Smooth muscle cell (in vitro differentiated cells): Measurements from ENCODE around the gene ADAM10. TPM values are rescaled to one million over a fixed set of nuclear protein-coding genes. Genes with fewer than 3 reads are reported as not detected.

Experiments
- DNase-seq: peaks from one replicate; lab custom pipeline; 2025; ENCODE audit not compliant: unreplicated experiment; lab: John Stamatoyannopoulos, UW
- H2AFZ ChIP-seq: fragments of 200-600 bp; sonication (generic); 2 replicates; pipeline ENCODE4 v1.6.0; 2016; ENCODE audit warnings: antibody characterized with exemption, low read depth, mild to moderate bottlenecking
- H3F3A ChIP-seq: fragments of 200-600 bp; sonication (generic); 2 replicates; pipeline ENCODE4 v1.6.0; 2017; ENCODE audit warnings: antibody characterized with exemption, low read depth
- H3K27ac ChIP-seq: fragments of 200-600 bp; sonication (generic); 2 replicates; pipeline ENCODE4 v1.5.1; 2016; ENCODE audit warnings: low read depth, mild to moderate bottlenecking
- H3K27me3 ChIP-seq: fragments of 200-600 bp; sonication (generic); 2 replicates; pipeline ENCODE4 v1.6.1; 2016; ENCODE audit warnings: low read depth, mild to moderate bottlenecking
- H3K36me3 ChIP-seq: fragments of 200-600 bp; sonication (generic); 2 replicates; pipeline ENCODE4 v1.5.1; 2016; ENCODE audit warnings: low read depth
- H3K4me1 ChIP-seq: fragments of 200-600 bp; sonication (generic); 2 replicates; pipeline ENCODE4 v1.5.1; 2016; ENCODE audit warnings: low read depth
- H3K4me2 ChIP-seq: fragments of 200-600 bp; sonication (generic); 2 replicates; pipeline ENCODE4 v1.6.0; 2016; ENCODE audit warnings: mild to moderate bottlenecking
- H3K4me3 ChIP-seq: fragments of 200-600 bp; sonication (generic); 2 replicates; pipeline ENCODE4 v1.5.1; 2016; ENCODE audit warnings: mild to moderate bottlenecking
- H3K79me2 ChIP-seq: fragments of 200-600 bp; sonication (generic); 2 replicates; pipeline ENCODE4 v1.6.0; 2016; ENCODE audit warnings: low read depth, mild to moderate bottlenecking
- H3K9ac ChIP-seq: fragments of 200-600 bp; sonication (generic); 2 replicates; pipeline ENCODE4 v1.6.0; 2016; ENCODE audit warnings: low read depth
- H3K9me3 ChIP-seq: fragments of 200-600 bp; sonication (generic); replicated peaks from 2 replicates; pipeline ENCODE4 v1.5.1; 2016; ENCODE audit warnings: low read depth
- H4K20me1 ChIP-seq: fragments of 200-600 bp; sonication (generic); 2 replicates; pipeline ENCODE4 v1.6.0; 2016; ENCODE audit warnings: low read depth
- WGBS: methylation state at CpG from one replicate; pipeline ENCODE4 v1.1.7; 2016; ENCODE audit warnings: low lambda C conversion rate; 5-methylcytosine and 5-hydroxymethylcytosine counted together
- polyA plus RNA-seq: library from polyadenylated mRNA; unstranded; fragments of >200 nt; fragmentation: Nextera tagmentation; extraction: Ambion mirVana; gene quantifications from 2 replicates; pipeline ENCODE4 v1.2.1, GENCODE V29; 2016
- total RNA-seq: library from RNA; depleted of rRNA; stranded (reverse); fragments of >200 nt; gene quantifications from 2 replicates; pipeline ENCODE4 v1.2.3, GENCODE V29; 2014
- TF ChIP-seq, protein P1 (sequence below): fragments of 200-600 bp; sonication (generic); IDR thresholded peaks from 2 replicates; pipeline ENCODE4 v1.5.1; 2017; ENCODE audit warnings: borderline replicate concordance, mild to moderate bottlenecking, antibody characterized with exemption; ENCODE audit not compliant: insufficient read depth, poor library complexity, severe bottlenecking

ADAM10 gene
- total and polyA plus RNA-seq, 2 experiments from 2014 or later: 168 to 200 TPM

DNA sequence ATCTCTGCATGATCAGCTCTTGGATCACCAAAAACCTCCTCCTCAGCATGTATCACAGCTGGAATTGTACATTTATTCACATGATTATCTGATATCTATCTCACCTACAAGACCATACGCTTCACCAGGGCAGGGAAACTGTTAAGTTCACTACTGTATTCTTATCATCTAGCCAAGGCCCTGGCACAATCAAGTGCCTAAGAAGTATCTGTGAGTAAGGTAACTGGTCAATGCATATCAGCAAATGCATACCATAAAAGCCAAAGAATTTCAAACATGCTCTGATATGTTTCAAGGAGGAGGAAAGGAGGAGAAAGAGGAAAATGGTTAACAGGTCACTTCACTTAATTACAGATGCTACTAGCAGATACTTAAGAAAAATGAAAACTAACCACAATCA lies 159.3 kb downstream of the ADAM10 start:
- no peaks in the 10 kb centered on the region for H3F3A ChIP-seq
- H3K4me3 ChIP-seq: no peak overlapping the region
- no peaks in the 10 kb centered on the region for H4K20me1 ChIP-seq
- H2AFZ ChIP-seq: no peak overlapping the region
- no peaks in the 10 kb centered on the region for H3K27me3 ChIP-seq
- TF ChIP-seq, protein P1, sequence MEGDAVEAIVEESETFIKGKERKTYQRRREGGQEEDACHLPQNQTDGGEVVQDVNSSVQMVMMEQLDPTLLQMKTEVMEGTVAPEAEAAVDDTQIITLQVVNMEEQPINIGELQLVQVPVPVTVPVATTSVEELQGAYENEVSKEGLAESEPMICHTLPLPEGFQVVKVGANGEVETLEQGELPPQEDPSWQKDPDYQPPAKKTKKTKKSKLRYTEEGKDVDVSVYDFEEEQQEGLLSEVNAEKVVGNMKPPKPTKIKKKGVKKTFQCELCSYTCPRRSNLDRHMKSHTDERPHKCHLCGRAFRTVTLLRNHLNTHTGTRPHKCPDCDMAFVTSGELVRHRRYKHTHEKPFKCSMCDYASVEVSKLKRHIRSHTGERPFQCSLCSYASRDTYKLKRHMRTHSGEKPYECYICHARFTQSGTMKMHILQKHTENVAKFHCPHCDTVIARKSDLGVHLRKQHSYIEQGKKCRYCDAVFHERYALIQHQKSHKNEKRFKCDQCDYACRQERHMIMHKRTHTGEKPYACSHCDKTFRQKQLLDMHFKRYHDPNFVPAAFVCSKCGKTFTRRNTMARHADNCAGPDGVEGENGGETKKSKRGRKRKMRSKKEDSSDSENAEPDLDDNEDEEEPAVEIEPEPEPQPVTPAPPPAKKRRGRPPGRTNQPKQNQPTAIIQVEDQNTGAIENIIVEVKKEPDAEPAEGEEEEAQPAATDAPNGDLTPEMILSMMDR: no peak
- H3K79me2 ChIP-seq: no peaks in the 10 kb centered on the region
- no peak overlapping the region for H3K27ac ChIP-seq
- H3K36me3 ChIP-seq: no peaks in the 10 kb centered on the region
- no peak for DNase-seq
- H3K9ac ChIP-seq: no peak overlapping the region
- H3K4me1 ChIP-seq: no peaks in the 10 kb centered on the region
- no peaks in the 10 kb centered on the region for H3K9me3 ChIP-seq
- no peak overlapping the region for H3K4me2 ChIP-seq
- 89% methylated on average over 1 of the region's 1 CpG for WGBS

DNA sequence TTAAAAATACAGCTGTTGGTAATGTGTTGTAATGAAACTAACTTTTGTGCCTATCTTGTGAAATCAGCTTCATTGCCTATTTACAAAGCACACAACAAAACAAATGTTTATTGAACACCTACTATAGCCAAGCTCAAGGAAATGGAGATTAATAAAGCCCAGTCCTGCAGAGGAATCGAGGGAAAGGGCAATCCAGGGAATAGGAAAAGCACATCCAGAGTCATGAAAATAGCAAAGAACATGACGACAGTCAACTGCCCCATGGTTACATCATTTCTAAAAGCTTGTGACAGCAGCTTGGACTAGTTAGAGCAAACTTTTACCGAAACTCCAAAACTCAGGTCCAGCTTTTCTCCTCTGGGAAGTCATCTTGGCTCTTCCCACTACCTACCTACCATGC lies 160.5 kb downstream of the ADAM10 start:
- WGBS: 91% methylated on average over 3 of the region's 3 CpGs
- no peak overlapping the region for H3K9ac ChIP-seq
- H3K79me2 ChIP-seq: no peaks in the 10 kb centered on the region
- H3K27ac ChIP-seq: no peak overlapping the region
- H3K4me2 ChIP-seq: no peak overlapping the region
- H3K27me3 ChIP-seq: no peaks in the 10 kb centered on the region
- H3K36me3 ChIP-seq: no peaks in the 10 kb centered on the region
- TF ChIP-seq, protein P1: no peak
- H3K4me1 ChIP-seq: no peaks in the 10 kb centered on the region
- H4K20me1 ChIP-seq: no peaks in the 10 kb centered on the region
- no peaks in the 10 kb centered on the region for H3F3A ChIP-seq
- H3K4me3 ChIP-seq: no peak overlapping the region
- H2AFZ ChIP-seq: no peak overlapping the region
- H3K9me3 ChIP-seq: no peaks in the 10 kb centered on the region
- DNase-seq: no peak

DNA sequence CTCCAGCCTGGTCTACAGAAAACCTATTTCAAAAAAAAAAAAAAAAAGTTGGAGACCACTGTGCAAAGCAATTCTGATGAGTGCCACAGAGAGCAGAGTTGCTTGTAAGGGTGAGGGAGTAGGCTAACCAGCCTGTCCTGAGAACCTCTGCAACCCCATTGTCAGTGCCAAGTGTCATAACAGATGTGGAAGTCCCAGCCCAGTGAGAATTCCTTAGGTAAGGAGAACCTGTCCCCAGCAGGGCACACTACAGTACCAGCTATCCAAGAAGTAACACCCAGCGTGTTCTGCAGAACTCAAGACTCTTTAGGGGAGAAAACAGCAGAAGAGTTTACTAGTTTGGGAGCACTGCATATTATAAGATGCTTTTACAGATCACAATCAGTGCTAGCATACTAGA lies 161.4 kb downstream of the ADAM10 start:
- DNase-seq: no peak
- Histone ChIP-seq H3K4me3 (no peak overlapping the region), H3K27me3 (no peaks in the 10 kb centered on the region), H3K4me2 (no peak overlapping the region), H3K9me3 (no peaks in the 10 kb centered on the region), H4K20me1 (no peaks in the 10 kb centered on the region), H3K27ac (no peak overlapping the region), H2AFZ (no peak overlapping the region), H3K9ac (no peak overlapping the region), H3K4me1 (no peaks in the 10 kb centered on the region), H3K79me2 (no peaks in the 10 kb centered on the region), H3K36me3 (no peaks in the 10 kb centered on the region), H3F3A (no peaks in the 10 kb centered on the region)
- WGBS: 95% methylated on average over 1 of the region's 1 CpG
- TF ChIP-seq, protein P1: no peak

DNA sequence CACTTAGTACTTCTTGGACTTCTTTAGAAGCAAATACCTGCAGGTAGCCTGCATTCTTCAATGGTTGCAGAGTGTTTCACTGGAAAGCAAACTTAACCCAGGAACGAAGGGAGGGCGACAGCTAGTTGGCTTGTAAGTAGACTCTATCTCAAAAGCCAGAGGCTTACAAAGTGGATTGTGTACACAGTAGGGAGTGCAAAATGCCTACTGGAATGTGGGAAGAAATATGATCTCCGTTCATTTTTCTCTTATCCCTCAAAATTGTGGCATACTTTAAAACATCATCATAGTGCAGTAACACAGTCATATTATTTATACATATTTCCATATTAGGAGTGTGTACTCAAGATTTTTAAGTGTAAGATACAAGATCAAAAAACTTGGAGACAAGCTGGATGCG lies 162.0 kb downstream of the ADAM10 start:
- TF ChIP-seq, protein P1: no peak
- DNase-seq: no peak
- H3K4me3 ChIP-seq: no peak overlapping the region
- H3K4me2 ChIP-seq: no peak overlapping the region
- no peaks in the 10 kb centered on the region for H3K9me3 ChIP-seq
- H3K4me1 ChIP-seq: no peaks in the 10 kb centered on the region
- no peak overlapping the region for H3K9ac ChIP-seq
- no peaks in the 10 kb centered on the region for H3K27me3 ChIP-seq
- no peaks in the 10 kb centered on the region for H3F3A ChIP-seq
- no peak overlapping the region for H3K27ac ChIP-seq
- no peaks in the 10 kb centered on the region for H3K36me3 ChIP-seq
- H4K20me1 ChIP-seq: no peaks in the 10 kb centered on the region
- H2AFZ ChIP-seq: no peak overlapping the region
- no peaks in the 10 kb centered on the region for H3K79me2 ChIP-seq
- 84% methylated on average over 4 of the region's 4 CpGs for WGBS
